Colon (tissue), 2 donors: ENCODE data around the gene TRIM4.

Experiments
- FAIRE-seq: peaks from 2 replicates; lab custom pipeline; 2012; peaks lifted over from hg19 to GRCh38; lab: Jason Lieb, UNC
- donor health status: control.
- donor health status: control.

TRIM4 gene

GRCh38 chr7:99842926-99843325, 76.4 kb downstream of the TRIM4 start:
- FAIRE-seq: no peak
